ENCODE results near the gene CHST11. TPM values are rescaled to one million over a fixed set of nuclear protein-coding genes. Genes with fewer than 3 reads are reported as not detected.
"Not testable (repeated sequence)": the region's sequence is repeated elsewhere in the genome, so short reads cannot be mapped to it uniquely, and the experiment has no call there.

The CHST11 gene
- total RNA-seq, 1 donor from 2014 or later = 3.9 TPM

DNA sequence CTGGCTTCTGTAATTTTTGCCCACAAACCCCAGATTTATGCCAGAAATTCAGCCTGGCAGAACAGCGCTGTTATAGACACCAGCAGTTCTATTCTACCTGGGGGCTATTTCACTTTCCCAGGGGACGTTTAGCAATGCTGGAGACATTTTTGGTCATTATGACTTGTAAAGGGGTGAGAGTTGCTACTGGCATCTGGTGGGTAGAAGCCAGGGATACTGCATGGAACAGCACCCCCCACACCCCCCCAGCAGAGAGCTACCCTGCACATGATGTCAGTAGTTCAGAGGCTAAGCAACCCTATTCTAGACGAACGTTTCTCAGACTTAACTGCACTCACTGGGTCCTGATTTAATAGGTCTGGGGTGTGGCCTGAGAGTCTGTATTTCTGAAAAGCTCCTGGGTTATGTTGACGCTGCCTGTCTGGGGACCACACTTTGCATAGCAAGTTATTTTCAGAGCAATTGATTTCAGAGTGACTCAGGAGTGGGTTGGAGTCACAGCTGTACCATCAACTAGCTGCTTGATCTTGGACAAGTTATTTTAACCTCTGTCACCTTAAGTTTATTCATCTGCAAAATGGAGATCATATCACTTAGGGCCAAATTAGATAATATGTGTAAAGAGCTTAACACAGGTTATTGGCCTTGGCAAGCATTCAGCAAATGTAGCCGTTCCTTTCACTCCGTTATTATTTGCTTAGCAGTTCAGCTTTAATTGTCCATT, 48.5 kb downstream of the CHST11 start:
- no peak for DNase-seq

DNA sequence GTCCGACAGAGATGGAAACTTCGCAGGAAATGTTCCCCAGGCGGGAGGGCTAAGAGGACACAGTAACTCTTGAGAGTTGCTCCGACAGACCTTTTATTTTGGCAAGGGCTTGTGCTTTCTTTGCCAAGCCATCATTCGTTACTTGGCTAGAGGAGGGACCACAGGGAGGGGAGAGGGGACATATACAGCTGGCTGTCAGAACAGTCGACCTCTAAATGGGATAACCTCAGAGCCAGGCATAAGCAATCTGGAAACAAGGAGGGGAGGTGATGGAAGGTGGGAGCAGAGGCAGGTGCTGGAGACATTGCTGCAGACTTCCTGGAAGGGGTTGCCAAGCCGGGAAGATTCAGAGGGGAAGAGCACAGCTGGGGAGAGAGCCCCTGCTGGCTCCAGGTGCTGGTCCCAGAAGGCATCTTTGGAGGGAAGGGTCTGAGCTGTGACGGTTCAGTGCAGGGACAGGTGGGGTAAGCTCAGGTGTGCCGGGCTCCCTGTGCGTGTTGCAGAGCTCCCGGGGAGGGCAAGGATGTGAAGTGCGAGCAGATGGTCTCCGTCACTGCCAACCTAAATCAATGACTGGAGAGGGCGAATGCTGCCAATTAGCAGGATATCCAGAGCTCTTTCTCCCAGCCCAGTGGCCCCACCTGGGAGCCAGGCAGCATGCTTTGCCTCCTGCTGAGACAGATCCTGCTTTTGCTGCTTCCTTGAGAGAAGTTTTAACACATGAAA, 50.1 kb downstream of the CHST11 start:
- DNase-seq = no peak

DNA sequence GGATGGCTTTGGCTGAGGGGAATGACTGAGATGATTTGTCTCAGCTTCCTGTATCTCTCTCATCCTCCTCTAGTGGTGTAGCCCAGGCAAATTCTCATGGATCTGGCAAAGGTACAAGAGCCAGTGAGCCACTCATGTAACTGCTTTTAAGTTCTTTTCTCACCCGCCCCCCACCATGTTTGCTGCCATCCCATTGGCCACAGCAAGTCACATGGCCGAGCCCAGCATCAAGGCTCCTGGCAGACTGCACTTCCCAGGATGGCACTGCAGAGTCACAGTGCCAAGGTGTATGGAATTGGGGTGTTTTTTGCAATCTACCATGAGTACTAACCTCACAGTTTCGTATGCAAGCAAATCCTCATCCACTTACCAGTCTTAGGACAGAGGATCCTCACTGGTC, 50.9 kb downstream of the CHST11 start:
- DNase-seq = no peak

DNA sequence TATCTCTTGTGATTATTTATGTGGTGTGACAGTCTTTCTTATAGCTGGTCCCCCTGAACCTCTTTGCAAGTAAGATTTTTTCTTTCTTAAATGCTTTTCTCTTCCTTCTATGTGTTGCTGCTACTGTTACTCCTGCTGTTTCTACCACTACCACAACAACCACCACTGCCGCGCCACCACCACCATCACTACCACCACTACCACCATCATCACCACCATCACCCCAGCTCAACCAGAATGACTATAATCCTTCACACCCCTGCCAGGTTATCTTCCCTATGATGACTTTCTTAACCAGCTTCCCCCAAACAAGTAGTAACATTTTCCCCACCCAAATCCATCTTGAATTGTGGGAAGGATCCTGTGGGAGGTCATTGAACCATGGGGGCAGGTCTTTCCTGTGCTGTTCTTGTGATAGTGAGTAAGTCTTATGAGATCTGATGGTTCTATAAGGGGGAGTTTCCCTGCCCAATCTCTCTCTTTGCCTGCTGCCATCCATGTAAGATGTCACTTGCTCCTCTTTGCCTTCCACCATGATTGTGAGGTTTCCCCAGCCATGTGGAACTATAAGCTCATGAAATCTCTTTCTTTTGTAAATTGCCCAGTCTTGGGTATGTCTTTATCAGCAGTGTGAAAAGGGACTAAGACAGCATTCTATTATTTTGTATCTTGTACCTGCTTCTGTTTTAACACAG, 52.2 kb downstream of the CHST11 start:
- no peak for DNase-seq

DNA sequence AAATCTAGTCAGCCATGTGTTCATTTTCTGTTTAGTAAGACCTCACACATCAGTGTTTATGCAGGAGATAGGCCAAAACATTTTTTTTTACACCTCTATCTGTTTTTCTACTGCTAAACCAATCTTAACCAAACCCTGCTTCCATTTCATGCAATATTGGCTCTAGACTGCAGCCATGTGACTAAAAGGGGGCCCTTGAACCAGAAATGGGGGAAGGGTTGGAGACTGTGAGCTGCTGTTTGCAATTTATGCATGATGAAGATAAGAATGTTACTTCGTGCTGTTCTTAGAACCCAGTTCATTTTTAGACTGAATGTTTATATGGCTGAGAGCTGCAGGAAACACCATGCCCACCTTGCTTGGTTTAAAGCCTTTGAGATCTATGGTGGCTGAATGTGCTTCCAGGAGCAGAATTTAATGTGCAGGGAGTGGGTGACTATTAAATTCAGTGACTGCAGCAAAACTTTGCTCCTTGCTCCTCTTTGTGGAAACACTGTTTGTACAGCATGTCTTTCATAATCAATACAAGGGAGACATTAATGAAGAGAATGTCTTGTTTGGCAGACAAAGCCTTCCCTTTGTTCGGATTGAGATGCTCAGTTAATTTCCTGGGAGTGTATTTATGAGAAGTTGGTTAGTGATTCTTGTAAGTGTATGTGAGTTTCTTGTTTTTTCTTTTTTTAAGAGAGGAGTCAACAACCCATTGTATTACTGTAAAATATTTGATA, 53.6 kb downstream of the CHST11 start:
- DNase-seq = no peak

DNA sequence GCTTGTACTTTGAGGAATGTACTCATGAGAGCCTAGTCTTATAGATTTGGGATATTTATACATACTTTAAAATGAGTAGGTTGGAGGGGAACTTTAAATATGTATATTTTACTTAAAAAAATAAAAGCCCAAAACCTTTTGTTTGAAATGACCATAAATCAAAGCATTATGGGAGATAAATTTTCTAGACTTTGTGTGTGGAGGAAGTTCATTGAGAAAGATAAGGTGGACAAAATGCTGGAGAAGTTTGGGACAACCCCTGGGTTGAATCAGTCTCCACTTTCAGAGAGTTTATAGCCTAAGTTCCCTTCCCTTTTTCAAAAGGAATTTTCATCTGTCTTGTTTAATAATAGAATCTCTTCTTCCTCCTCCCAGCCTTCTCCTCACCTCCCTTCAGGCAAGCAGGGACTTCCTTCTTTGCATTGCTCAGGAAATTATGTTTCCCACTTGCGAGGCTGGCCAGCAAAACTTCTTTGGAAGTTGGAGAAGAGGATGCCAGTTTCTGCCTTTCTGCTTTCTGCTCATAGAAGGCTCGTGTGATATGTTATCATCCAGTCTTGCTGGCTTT, 54.2 kb downstream of the CHST11 start:
- no peak for DNase-seq

DNA sequence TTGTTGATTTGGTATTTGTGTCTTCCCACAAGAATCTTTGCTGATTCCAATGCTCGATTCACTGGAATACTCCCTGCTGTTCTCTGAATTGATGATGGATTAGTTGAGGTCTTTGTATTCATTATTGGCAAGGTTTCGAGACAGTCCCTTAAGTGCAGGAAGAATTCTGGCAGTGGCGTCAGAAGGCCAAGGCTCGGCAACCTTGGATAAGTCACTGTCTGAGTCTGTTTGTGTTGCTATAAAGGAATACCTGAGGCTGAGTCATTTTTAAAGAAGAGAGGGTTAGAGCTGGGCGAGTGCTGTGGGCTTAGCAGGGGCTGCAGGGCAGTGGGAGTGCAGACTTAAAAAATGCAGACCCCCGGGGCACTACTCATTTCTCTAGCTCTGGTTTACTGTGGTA, 56.9 kb downstream of the CHST11 start:
- no peak for DNase-seq

DNA sequence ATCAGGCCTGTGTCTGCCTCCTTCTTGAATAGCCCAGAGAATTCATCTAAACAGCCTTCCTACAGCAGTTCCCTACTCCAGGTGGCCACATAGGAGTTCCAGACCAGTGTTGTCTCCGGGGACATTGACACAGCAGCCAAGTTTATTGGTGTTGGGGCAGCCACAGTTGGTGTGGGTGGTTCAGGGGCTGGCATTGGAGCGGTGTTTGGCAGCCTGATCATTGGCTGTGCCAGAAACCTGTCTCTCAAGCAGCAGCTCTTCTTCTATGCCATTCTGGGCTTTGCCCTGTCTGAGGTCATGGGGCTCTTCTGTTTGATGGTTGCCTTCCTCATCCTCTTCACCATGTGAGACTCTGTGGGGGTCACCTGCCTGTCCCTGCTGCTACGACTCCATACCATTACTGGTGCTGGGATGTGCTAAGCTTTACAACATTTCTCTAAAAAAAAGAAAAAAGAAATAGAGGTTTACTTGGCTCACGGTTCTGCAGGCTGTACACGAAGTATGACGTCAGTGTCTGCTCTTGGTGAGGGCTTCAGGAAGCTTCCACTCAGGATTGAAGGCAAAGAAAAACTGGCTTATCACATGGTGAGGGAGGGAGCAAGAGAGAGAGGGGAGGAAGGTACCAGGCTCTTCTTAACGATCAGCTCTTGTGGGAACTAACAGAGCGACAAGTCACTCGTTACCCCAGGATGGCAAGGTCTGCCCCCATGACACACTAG, 57.5 kb downstream of the CHST11 start:
- no peak for DNase-seq

DNA sequence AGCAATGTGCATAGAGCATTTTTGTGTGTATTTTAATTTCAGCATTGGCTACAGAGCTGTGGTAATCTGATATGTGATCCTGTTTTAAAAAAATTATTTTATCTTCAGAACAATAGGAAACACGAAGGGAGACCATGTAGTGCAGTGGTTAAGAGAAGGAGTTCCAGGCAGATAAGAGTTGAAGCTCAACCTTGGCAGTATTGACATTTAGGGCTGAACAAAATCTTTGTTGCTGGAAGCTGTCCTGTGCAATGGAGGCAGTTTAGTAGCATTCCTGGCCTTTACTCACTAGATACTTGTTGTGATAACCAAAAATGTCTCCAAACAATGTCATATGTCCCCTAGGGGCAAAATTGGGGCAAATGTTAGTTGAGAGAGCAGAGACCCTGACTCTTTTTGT, 59.2 kb downstream of the CHST11 start:
- no peak for DNase-seq

DNA sequence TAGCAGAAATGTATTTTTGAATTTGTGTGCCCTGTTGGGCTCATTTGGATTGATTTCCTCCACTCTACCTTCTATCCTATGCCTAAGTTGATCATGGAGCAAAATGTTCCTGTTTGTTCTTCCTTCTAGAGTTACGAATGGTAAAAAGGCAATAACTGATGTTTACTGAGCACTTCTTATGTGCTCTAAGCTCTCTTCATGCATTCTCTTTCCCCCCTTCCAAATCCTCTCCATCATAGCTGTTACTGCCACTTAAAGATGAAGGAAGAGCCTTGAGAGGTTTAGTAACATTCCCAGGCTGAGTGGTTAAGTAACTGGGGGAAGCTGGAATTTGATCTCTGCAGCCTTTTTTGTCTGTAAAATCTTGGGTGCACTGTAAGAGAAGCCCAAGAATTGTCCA, 60.1 kb downstream of the CHST11 start:
- no peak for DNase-seq

DNA sequence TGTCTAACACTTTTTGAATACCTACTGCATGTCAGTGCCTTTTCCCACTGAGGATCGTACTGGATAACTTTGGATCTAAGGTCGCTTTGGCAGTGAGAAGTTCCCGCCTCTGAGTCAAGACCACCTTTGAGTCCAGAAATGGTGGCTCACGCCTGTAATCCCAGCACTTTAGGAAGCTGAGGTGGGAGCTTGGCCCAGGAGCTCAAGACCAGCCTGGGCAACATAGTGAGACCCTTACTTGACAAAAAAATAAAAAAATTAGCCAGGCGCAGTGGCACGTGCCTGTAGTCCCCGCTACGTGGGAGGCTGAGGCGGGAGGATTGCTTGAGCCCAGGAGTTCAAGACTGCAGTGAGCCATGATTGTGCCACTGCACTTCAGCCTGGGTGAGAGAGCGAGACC, 61.1 kb downstream of the CHST11 start:
- DNase-seq = no peak

DNA sequence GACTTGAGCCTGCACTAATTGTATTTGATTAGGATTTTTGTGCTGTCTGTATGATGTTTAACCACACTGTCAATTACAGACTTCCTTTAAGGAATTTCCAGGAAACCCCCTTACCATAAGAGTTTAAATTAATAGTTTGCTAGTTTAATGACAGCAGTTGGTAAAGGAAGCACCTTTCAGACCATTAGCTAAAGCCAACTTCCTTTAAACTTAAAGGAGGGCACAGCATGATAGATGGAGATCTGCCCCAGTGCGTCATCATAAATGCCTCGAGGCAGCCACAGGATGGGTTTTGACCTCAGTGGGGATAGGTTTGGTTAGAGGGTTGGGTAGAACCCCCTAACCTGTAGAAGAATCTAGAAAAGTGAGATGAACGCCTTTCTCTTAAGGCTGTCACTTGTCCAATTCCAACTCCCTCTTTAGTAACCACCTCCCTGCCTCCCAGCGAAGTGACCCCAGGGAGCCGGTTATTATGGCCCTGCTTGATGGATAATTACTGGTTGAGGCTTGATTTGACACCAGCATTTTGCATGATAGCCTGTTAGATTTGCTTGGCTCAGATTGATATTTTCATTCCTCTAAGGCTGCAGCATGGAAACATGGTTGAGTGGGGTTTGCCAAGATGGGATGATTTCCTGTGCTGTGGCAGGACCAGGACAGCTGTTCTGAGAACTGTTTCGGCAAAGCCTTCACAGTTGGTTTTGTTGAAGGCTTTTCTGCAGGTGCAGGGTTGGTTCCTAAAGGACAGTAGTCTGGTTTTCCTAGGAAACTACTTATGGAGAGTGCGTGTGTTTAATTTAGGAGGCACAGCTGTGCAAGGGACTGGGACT, 62.7 kb downstream of the CHST11 start:
- no peak for DNase-seq

DNA sequence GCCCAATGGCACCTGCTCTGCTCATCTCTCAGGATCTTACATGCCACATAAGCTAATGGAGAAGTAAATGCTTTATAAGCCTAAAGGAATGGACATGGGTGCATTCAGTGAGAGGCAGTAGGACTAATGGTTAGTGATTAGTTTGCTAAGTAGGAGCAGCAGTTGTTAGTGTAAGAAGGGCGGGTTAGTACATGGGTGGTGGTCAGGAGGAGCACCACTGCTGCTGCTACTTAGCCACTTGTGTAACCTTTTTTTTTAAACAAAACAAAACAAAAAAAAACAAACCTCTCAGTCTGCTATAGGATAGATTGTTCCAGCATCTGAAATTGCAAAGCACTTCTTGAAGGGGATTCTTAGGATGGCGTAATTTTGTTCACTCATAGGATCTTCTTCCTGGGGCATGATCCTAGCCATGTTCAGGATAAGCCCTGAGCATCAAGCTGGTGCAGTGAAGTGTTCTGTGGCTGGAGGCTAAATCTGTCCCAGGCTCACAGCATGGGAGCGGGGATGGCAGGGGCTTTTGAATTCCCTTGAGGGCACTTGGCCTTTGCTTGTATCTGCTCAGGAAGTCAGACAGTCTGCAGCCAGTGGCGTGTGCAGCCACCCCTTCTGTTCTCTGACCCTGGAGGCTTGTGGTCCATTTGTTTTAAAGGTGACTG, 63.6 kb downstream of the CHST11 start:
- DNase-seq = no peak

DNA sequence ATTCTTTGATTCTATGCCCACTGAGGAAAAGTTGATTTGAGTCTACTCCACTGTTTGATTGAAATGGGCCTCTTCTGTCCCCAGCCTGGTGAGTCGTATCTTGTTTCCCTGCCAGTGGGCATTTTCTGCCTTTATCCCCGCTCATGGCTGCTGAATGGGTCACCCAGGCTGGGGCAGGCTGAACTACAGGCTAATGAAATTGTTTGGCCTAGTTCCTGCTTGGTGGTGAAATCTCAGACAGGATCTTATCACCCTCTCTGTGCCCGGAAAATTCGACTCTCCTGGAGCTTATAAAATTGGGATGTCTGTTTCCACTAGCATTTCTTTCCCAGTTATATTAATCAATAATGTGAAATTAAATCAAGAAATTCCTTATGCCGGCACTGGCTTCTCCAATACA, 65.0 kb downstream of the CHST11 start:
- no peak for DNase-seq

DNA sequence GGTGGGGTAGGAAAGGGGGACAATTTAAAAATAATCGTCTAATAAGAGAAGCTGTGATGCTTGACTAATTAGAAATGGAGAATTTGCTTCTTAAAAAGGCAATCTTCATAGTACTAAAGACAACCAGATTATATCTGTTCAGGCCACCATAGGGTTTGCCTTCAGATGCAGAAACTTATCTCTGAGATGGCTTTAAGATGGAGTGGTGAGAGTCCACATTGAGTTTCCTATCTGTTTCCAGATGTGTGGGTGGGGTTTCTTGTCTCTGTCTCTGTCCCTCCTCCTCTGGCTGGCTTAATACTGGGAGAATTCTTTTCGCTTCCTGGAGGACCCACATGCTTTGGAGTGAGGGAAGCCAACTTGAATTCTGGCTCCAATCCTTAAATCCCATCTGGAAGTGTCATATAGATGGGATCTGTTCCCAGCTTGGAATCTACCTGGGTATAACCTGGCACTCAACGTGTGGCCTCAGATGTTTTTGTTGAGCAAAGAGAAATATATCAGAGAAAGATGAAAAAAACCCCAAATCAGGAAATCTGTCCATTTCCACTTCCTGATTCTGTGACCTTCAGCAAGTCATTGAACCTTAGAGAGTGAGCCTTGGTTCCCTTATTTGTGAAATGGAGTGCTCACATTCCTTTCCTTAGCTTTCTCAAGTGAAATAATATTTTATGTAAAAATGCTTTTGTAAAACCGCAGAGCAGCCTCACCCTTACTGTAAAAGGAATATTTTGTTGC, 66.4 kb downstream of the CHST11 start:
- DNase-seq = peak; percentile 28

DNA sequence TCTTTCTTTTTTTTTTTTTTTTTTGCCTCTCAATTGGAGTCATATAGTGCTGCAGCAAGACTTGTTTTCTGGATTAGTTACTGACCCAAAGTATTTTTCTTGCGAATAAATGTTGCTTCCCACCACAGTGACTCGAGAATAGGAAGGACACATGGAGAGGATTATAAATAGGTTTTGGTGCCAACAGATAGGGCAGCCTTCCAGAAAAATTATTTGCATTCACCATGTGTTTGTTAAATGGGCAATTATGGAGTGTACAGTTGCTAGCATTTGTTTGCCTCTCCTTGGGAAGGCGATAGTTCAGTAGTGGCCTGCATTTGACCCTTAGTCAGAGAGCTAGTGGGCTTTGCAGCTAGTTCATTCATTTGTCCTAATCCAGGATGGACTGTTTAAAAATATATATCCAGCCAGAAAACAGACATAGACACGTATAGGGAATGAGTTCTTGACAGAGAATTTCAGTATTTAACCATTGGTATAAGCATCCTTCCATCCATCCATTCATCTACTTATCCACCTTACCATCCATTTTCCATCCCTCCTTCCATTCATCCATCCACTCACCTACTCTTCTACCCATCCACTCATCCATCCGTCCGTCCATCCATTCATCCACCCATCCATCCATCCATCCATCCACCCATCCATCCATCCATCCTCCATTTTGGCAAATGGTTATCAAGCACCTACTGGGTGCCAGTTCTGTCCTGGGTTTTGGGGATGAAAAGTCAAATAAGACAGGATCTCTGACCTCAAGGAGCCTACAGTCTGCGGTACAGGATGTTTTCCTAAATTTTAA, 67.5 kb downstream of the CHST11 start:
- DNase-seq = peak; percentile 50

DNA sequence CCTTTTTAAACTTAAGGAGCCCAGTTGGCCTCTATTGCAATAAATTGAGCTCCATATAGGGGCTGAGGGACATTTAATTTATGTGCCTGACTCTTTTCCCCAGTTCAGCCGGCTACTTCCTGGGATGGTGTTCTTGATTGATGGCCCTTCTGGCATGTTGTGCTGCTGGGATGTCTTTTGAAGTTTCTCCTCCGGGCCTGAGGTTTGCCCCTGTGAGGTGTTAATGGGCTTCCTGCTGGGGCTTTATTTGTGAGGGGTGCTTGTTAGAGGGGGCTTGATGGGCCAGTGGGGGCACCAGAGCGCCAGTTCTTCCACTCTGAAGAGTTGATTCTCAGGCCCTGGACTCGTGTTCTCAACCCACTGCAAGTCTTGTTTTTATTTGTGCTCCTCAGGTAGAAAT, 69.6 kb downstream of the CHST11 start:
- DNase-seq = no peak

DNA sequence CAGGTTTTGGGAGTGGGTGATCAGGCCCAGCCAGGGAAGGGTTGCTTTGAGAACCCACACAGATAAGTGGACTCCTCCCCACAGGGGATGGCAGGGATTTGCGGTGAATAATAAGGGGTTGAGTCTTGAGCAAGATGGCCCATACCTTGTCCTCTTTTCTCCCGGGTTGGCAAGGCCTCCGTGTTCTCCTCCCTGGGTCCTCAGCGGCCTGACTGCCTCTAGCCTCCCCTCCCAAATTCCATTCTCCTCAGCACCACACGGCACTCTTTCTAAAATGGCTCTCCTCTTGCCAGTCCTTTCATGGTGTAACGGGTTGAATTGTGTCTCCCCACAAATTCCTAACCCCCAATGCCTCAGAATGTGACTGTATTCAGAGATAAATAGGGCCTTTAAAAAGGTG, 70.0 kb downstream of the CHST11 start:
- no peak for DNase-seq

DNA sequence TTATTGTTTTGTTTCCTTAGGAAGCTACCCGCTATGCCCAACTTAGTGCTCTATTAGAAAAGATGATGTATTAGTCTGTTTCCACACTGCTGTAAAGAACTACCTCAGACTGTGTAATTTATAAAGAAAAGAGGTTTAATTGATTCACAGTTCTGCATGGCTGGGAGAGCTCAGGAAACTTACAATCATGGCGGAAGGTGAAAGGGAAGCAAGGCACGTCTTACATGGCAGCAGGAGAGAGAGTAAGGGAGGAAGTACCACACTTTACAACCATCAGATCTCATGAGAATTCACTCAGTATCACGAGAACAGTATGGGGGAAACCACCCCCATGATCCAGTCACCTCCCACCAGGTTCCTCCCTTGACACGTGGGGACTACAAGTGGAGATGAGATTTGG, 70.9 kb downstream of the CHST11 start:
- DNase-seq = not testable (repeated sequence)

Measured in skin of body (tissue), 2 donors.